ENCODE measurements around the gene IFIH1.

The IFIH1 gene

DNA sequence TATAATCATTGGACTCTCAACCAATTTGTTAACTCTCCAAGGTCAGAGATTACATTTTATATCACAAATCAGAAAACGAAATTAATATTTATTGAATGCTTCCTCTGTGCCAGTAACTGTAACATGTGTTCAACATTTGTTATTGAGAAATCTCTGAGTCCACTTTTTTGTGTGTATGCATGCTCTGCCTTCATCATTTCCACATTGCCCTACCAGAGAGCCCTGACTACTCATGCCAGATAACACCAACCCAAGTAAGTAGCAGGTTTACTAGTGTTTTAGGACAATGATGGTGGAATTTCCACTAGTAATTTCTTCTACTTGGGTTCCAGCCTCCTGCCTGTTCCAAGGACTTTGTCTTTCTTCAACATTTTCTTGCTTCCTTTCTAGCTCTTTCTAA lies 61.1 kb downstream of the IFIH1 start:
- no peak for DNase-seq (ENCODE audit: low read depth)

DNA sequence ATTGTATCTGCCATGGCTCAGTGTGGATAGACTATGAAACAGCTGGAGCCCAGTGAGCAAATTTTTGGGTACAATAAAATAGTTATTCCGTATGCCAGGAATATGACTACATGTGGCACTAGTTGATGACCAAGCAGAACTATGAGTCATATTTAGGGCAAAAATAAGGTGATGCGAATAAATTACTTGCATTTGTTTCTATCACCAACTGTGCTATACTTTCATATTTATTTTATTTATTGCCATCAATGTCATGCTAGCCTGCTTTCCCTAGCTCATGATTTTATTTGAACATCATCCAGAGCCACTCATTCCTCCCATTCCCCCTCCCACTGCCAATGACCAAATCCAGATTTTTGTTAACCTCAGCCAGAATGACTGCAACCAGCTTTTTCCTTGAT lies 61.9 kb downstream of the IFIH1 start:
- no peak for DNase-seq (ENCODE audit: low read depth)

DNA sequence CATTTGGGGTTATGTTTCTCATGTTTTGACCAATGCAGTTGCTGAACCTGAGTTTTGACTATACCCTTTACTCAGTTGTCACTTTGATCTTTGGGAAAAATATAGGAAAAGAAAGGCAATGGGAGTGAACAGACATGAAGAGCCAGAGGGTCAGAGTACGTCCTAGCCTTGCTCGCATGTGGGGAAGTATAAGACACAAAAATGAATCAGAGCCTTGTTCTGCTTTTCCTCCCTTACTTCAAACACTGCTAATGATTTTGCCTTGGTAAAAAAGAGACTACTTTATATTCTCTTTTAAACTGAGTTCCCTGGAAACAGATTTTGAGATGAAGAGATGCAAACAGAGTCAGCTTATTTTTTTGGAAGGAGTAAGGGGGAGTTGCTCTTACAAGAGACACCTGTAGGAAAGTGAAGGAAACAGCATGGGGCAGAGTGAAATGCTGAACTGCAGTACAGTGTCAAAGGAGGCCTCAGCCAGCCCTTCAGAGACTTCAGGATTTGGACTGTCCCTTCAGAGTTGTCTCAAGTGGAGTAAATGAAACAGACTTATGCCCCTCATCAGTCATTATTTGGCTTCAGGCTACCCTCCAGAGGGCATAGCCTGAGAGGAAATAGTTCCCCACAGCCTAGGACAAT lies 64.1 kb downstream of the IFIH1 start:
- DNase-seq (ENCODE audit: low read depth), result no peak

DNA sequence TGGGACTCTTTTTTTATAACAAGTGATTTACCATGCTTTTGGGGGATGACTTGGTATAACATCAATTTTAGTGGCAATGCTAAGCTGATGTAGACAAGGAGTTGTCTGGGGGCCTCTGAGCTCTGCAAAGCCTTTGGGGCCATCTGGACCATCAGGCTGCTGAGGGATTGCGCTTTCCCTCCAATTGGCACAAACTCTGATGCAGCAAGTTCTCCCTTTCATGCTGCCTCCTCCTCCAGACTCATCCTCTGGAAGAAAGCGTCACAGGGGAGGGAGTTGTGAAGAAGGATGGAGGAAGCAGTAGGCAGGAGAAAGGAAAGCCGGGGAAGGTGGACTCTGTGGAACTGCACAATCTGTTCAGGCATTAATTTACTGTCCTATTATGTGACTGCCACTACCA lies 65.0 kb downstream of the IFIH1 start:
- no peak for DNase-seq (ENCODE audit: low read depth)

DNA sequence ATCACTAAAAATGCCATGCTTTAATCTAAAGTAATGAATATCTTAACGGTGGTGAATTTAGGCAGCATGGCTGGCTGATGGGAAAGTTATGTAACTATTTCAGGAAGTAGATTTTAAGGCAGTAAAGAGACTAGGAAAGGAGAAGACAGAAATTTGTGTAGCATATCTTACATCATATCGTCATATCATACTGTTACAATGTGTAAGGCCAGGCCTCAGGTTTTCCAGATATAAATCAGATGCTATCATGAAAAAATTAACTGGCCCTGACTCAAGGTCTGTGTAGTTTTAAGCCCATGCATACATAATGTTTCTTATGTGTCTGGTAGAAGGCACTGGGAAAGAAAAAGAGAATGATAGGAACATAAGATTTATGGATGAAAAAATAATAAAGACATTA lies 66.3 kb downstream of the IFIH1 start:
- DNase-seq (ENCODE audit: low read depth), result no peak

DNA sequence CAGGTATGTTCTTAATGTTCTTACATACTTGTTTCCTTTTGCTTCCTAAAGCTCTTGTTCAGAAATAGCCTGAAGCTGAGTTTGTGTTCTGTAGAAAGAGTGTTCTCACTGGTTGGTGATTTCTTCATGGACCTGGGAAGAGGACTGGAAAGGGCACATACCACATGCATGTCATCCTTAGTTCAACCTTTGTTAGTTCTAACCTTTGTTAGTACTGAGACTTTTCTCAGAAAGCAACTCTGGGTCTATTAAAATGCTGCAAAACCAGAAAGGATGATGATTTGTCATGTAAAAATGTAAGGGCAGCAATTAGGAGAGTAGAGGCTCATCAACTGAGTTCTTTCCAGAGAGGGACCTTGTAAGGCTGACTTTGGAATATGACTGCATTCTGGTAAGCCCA lies 72.7 kb downstream of the IFIH1 start:
- no peak for DNase-seq (ENCODE audit: low read depth)

DNA sequence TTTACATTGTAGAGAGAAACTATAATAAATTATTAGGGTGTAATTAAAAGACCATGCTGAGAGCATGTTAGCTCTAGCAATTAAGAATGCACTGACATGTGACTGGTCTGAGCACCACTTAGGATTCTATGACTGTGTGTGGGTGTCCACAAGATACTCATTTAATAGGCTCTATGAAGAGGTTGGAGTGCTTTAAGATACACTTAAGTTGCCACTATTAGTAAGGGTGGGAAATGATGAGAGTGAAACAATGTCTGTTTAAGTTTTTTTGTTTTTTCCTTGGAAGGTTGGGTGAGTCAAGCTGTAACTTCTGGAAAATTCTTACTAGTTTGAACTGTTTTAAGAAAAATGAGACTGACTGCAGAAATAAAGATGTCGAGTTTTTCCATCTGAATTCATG lies 73.4 kb downstream of the IFIH1 start:
- no peak for DNase-seq (ENCODE audit: low read depth)

DNA sequence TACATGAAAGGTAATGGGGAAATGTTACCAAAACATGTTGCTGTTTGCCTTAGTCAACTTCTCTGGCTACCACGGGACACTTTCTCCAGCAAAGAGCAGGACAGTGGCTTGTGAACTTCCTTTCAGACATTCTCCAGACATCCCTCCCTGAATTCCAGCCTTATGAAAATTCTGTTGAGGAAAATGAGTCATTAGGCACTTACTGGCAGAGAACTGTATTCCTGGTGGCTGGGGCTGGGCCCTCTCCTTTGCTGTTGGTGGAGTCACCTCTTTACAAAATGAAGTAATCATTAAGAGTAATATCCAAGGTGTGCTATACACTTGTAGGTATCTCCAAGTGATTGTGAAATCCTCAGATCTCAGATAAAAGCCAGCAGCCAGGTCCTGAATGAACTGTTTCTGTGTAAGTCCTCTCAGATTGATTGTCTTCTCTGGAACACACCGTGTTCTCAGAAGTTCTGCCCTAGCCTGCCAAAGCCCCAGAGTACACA lies 73.9 kb downstream of the IFIH1 start:
- no peak for DNase-seq (ENCODE audit: low read depth)

DNA sequence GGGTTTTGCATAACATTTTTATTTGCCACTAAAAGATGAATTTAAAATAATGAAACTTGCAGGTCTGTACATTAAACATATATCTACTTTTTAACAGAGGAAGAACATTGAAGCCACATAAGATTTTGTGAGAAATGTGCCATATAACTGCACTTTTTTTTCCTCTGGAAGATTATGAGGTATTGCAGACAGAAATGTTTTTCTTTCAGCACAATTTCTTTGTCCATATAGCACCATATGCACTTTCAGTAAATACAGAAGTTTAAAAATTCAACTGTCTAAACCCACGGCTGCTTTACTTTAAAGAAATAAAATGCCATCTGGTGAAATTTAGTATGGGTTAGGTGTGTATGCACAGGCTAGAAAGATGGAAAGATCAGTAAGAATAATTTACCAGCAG lies 74.8 kb downstream of the IFIH1 start:
- DNase-seq (ENCODE audit: low read depth), result no peak

DNA sequence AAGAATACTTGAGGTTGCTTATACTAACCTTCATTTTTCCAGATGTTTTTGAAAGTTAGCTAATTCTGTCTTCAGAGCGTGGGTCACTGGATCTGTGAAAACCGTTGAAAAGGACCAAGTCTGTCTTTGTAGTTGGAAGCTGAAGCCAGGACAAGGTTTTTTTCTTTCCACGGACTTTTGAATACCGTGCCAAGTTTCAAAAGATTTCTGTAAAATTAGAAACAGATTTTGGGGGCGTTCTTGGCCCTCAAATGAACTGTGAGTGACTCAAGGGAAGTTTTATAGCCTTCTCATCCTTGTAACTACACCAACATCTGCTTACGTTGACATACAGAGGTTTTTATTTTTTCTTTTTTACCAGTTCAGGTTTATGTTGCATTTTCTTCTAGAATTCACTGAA lies 75.2 kb downstream of the IFIH1 start, which contains the start of gene FAP:
Gene FAP, minus strand, starts transcription at position 152 of the 400 bp plus-strand sequence. Its CDS starts 118 bp downstream, at position 34.
- no peak for DNase-seq (ENCODE audit: low read depth)

DNA sequence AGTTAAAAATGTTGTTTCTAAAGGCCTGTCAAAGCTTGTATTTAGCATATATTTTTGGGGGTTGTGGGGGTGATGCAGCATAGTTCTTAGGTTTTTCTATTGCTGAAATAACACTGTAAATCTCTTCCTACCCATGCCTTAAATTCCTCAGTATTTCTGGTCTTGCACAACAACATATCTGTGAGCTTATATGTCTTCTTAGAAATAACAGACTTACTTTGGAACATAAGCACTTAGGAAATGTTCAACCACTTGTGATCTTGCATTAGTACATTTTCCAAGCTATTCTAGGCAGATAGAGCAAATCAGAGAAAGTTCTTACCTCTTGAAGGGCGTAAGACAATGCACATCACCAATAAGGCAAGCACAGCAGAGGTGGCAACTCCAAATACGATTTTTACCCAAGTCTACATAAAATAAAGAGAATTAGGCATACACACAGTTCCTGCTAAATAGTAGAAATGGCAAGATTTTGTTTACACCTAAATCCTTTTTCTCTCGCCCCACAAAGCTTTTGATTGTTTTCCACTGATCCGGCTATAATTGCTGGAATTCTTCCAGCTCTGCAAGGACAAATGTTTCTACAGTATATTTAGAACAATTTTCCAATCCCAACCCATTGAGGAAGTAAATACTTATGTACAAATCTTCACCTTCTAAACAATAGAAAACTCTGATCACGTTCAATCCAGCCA lies 75.8 kb downstream of the IFIH1 start:
- no peak for DNase-seq (ENCODE audit: low read depth)

DNA sequence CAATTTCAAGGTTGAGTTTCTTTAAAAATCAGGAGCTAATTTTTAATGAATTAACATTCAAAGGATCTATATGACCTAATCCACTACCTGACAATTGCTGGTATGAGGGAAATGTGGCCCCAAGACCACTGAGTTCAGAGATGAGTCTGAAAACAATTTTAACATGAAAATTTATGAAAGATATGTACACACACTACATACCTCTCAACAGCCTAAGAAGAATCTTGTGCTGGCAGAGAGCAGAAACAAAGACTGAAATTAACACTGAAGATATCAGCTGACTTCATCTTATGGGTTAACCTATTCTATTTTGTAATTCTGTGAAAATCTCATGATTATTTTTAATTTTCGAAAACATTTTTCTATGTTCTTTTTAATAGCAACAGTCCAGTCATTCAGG lies 76.9 kb downstream of the IFIH1 start:
- DNase-seq (ENCODE audit: low read depth), result no peak

DNA sequence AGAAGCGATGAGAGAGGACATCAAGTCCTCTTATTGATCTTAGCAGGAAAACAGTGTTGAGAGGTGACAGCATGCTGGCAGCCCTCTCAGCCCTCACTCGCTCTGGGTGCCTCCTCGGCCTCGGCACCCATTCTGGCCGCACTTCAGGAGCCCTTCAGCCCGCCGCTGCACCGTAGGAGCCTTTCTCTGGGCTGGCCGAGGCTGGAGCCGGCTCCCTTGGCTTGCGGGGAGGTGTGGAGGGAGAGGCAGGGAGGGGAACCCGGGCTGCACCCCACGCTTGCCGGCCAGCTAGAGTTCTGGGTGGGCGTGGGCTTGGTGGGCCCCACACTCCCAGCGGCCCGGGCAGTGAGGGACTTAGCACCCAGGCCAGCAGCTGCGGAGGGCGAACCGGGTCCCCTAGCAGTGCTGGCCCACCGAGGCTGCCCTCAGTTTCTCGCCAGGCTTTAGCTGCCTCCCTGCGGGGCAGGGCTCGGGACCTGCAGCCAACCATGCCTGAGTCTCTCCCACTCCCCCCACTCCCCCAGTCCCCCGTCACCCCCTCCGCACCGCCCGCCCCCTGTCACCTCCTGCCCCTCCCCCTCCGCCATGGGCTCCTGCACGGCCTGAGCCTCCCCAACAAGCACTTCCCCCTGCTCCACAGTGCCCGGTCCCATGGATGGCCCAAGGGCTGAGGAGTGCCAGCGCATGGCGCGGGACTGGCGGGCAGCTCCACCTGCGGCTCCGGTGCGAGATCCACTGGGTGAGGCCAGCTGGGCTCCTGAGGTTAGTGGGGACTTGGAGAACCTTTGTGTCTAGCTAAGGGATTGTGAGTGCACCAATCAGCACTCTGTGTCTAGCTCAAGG lies 83.6 kb downstream of the IFIH1 start:
- DNase-seq (ENCODE audit: low read depth), result no peak

DNA sequence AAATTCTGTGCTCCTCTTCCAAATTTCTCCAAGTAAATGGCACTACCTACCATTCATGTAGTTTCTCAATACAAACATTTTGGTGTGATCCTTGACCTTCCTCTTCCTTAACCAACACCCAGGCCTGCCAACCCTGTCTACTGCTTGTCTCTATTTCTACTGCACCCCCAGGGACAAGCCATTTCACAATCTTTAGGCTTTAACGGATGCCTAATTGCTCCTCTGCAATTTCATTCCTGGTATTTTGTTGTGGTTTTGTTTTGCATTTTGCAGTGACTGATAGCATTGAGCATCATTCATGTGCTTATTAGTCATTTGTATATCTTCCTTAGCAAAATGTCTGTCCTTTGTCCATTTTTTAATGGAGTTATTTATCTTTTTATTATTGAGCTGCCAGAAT lies 85.3 kb downstream of the IFIH1 start:
- DNase-seq (ENCODE audit: low read depth), result no peak

DNA sequence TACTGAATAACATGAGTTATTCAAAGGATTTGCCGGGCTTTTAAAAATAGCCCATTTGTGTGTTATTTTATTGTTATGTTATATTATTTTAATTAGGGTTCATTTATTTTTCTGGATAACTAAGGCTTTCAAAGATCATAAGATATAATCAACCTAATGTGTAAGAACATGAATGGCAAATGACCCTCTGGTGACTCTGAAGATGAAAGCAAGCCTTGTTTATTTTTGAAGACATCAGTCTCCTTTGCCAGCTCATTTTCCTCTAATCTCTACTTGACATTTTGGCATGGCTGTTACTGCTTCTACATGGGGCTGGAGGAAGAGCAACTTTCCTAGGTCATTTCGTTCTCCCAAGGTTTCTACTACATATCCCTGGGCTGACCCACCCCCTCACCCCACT lies 85.8 kb downstream of the IFIH1 start:
- no peak for DNase-seq (ENCODE audit: low read depth)

DNA sequence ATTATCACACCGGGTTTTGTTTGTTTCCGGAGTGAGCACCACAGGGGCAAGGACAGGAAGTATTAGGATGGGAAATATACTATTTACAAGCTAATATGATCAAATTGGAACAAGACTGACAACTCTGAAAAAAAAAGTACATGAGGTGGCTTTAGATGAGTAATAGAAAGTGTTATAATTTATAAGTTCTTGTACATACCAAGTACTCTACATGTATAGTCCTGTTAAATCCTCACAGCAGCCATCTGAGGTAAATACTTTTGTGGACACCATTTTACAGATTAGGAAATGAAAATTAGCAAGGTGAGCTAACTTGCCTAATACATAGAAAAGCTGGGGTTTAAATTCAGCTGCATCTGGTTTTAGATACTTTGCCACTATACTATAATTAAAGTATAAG lies 86.5 kb downstream of the IFIH1 start:
- DNase-seq (ENCODE audit: low read depth), result no peak

DNA sequence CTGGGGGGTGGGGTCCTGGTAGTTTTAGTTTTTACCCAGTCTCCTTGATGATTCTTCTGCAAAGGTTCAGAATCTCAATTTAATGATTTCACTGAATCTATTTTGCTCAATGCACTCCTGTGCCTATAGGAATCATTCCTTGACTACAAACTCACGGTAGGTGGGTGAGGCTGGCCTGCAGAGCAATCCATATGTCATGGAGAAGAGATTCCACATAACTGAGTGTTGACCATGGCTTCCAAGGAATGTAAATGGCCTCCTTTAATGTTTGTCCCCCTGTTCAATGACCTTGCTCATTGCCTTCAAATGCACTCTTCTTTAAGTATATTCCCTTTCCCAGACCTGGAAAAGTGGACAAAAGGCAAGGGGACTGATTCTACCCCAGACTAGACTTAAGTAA lies 87.7 kb downstream of the IFIH1 start:
- no peak for DNase-seq (ENCODE audit: low read depth)

DNA sequence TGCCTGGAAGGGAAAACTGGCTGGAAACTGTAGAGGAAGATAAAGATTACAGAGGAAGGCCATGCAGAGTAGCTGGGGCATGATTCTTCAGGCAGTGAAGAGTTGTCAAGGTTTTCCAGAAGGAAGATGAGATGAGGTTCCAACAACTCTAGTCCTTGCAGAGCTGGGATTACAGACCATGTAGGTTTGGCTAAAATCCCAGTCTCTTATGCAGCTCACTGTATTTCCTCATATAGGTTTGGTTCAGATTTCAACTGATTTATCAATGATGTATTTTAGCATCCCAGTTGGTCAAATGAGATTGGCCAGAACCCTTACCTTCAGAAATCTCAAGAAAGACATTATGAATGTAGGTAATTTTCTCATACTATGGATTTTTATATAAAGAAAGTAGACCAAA lies 91.6 kb downstream of the IFIH1 start:
- DNase-seq (ENCODE audit: low read depth), result no peak

DNA sequence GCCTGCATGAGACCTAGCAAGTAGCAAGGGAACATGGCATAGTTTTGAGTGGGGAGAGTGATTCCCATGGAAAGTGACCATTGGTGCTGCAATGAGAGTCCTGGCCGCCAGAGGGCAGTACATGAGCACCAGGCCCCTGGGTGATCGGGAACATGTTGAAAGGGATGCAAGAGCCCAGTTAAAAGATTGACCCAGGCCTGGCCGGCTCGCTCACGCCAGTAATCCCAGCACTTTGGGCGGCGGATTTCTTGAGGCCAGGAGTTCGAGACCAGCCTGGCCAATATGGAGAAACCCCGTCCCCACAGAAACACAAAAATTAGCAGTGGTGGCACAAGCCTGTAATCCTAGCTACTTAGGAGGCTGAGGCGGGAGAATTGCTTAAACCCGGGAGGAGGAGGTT lies 97.4 kb downstream of the IFIH1 start:
- DNase-seq (ENCODE audit: low read depth), result peak; percentile 28

DNA sequence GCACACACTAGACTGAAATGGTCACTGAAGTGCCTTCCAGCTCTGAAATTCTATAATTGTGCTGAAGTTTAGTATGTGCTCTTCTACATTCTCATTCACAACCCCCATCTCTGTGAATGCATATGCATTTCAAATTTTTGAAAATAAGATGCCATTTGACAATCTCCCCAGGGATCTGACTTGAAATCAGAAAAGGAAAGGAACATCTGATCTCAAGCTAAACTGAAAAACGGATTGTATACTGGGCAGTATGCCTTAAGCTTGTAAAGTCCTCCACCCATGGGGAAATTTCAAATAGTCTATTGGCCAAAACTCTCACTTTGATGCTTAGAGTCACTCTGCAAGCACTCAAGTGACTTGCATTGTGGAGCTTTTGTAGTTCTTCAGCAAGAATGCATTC lies 98.1 kb downstream of the IFIH1 start:
- DNase-seq (ENCODE audit: low read depth), result no peak

DNA sequence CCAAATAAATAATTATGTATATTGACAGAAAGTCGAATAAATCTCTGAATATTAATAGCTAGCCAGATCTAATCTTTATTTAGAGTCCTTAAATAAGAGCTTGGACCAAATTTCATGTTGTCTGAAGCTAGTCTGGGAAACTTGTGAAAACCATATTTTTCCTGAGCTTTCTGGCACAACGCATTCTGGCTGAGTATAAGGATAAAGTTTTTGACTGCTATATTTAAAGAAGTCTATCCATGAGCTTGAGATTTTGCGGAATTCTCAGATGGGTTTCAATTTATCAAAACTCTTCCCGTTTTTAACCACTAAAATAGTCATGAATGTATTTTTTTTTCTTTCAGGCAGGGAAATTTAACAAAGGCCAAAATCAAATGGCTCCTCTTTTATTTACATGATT lies 99.1 kb downstream of the IFIH1 start:
- no peak for DNase-seq (ENCODE audit: low read depth)

DNA sequence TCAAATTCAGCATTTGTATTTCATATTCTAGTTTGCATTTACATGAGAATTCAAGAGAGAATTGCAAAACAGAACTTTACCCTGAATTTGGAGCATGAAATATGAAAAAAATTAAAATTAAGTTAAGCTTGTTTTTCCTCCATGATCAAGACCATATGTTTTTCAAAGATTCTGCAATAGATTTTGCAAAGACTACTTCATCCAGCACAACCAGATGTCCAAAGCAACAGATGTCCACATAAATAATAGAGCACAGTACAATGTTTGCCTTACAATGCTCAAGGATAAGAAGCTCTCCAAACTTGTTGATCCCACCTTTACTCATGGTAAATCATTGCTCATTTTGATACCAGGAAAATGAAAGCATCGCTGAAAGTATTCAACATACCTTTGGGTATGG lies 100.9 kb downstream of the IFIH1 start:
- DNase-seq (ENCODE audit: low read depth), result no peak
